GM13976 (cell line): Measurements from ENCODE around the gene MESD.

Source experiments
- DNase-seq: peaks from one replicate; pipeline ENCODE4 v3.0.0; 2012; ENCODE audit warnings: low spot score
- CTCF ChIP-seq: IDR thresholded peaks from 2 replicates; pipeline ENCODE4 v1.5.1; 2012; ENCODE audit warnings: borderline replicate concordance, mild to moderate bottlenecking; ENCODE audit not compliant: insufficient read depth; ENCODE audit errors: extremely low read depth, missing control alignments, control extremely low read depth
- in situ Hi-C: fragments of 300-500 bp; cut with MboI; formaldehyde crosslinking; loops from one replicate; pipeline ENCODE4 v1.12.0; 2022; ENCODE audit warnings: low sequenced_read_pairs, mixed read lengths, inconsistent platforms; ENCODE audit not compliant: unreplicated experiment

MESD gene

GRCh38 chr15:80951941-80952340 lies 37.7 kb downstream of the MESD start:
- no peak for DNase-seq
- in situ Hi-C loops: loop anchor here (25.0 kb wide), 1 partner anchor 165 kb away; the partner anchor contains the start of gene CEMIP
- no peak for TF ChIP-seq CTCF

- DNase-seq: no peak
- TF ChIP-seq CTCF: no peak
- in situ Hi-C loops: loop anchor here (25.0 kb wide), 1 partner anchor 163 kb away; the partner anchor contains the start of gene CEMIP
These were observed 39.1 kb downstream of the MESD start for GRCh38 chr15:80950291-80951078.

GRCh38 chr15:80949756-80950155 lies 39.9 kb downstream of the MESD start:
- in situ Hi-C loops: loop anchor here (25.0 kb wide), 1 partner anchor 162 kb away; the partner anchor contains the start of gene CEMIP
- no peak for TF ChIP-seq CTCF
- DNase-seq: no peak

GRCh38 chr15:80948651-80949292 lies 40.8 kb downstream of the MESD start:
- no peak for TF ChIP-seq CTCF
- in situ Hi-C loops: no loop called here
- DNase-seq: no peak

- no peak for DNase-seq
- no peak for TF ChIP-seq CTCF
- in situ Hi-C loops: no loop called here
These were observed 43.0 kb downstream of the MESD start for GRCh38 chr15:80946576-80946975.

- in situ Hi-C loops: no loop called here
- TF ChIP-seq CTCF: no peak
- DNase-seq: no peak
These were observed 44.0 kb downstream of the MESD start for GRCh38 chr15:80945605-80946004.

- in situ Hi-C loops: no loop called here
- no peak for TF ChIP-seq CTCF
These were observed 44.8 kb downstream of the MESD start for GRCh38 chr15:80944818-80945217.

More at GRCh38 chr15:80944818-80945217, 44.8 kb downstream of the MESD start:
- DNase-seq: no peak
